ENCODE data around the gene ARL14. TPM values are rescaled to one million over a fixed set of nuclear protein-coding genes. Genes with fewer than 3 reads are reported as not detected.

ARL14 gene
- total RNA-seq, 1 donor from 2014 or later, result not detected

DNA sequence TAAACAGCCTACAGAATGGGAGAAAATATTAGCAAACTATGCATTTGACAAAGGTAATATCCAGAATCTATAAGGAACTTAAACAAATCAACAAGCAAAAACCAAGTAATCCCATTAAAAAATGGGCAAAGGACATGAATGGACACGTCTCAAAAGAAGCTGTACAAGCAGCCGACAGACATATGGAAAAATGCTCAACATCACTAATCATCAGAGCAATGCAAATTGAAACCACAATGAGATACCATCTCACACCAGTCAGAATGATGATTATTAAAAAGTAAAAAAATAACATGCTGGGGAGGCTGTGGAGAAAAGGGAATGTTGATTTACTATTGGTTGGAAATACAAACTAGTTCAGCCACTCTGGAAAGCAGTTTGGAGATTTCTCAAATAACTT lies 48.4 kb downstream of the ARL14 start:
- Histone ChIP-seq H3K27me3 (no peaks in the 10 kb centered on the region), H3K27ac (no peak overlapping the region), H3K36me3 (no peaks in the 10 kb centered on the region), H3K4me3 (no peak overlapping the region), H3K9me3 (no peaks in the 10 kb centered on the region), H3K4me1 (no peaks in the 10 kb centered on the region)
- intact Hi-C loops (cut with DNase I), result no loop called here
- no peak for TF ChIP-seq CTCF (IDR thresholded peaks at IDR 0.05)
- no peak for DNase-seq (ENCODE audit: low spot score in 2 of 2)

Other genes with a start within 250 kb of the ARL14 start
- gene TRIM59, start 227.4 kb upstream of the ARL14 start, total RNA-seq, result not detected
- 17.6 TPM for gene KPNA4, start 111.6 kb upstream of the ARL14 start, total RNA-seq
- gene PPM1L, start 79.1 kb downstream of the ARL14 start, total RNA-seq, result 20.3 TPM

Data from ascending aorta (tissue), 2 donors.